B cell (primary cell): ENCODE measurements around the gene FAM53A. TPM values are rescaled to one million over a fixed set of nuclear protein-coding genes. Genes with fewer than 3 reads are reported as not detected.

Source experiments
- ATAC-seq: fragments of 200-7000 bp; cut with Tn5 transposase; one replicate; pipeline ENCODE4 v1.10.0; 2021; ENCODE audit warnings: low read depth, mild to moderate bottlenecking, moderate number of reproducible peaks, moderate library complexity
- CTCF ChIA-PET: fragments of 350-600 bp; sonication (Branson Sonifier 250); formaldehyde crosslinking; loops from one replicate; lab custom pipeline; 2021; ENCODE audit warnings: antibody characterized with exemption, inconsistent platforms; lab: Charles Lee
- POLR2A ChIA-PET: fragments of 350-600 bp; sonication (Branson Sonifier 250); formaldehyde crosslinking; loops from one replicate; lab custom pipeline; 2021; ENCODE audit warnings: antibody characterized with exemption; lab: Charles Lee
- DNase-seq: peaks from one replicate; pipeline ENCODE4 v3.0.0; 2013
- H2AFZ ChIP-seq: 2 replicates; pipeline ENCODE4 v1.6.1; 2012; ENCODE audit warnings: mild to moderate bottlenecking, low read depth, low read length; ENCODE audit not compliant: insufficient read depth, poor library complexity, severe bottlenecking
- H3K27ac ChIP-seq, 2 donors: 1 replicate in 1 of 2; 2 replicates in 1 of 2; pipeline ENCODE4 v1.5.1; 2012 to 2013; ENCODE audit warnings: low read length in 2 of 2, mild to moderate bottlenecking in 2 of 2, moderate library complexity in 1 of 2
- H3K27me3 ChIP-seq, 4 experiments: fragments of 200-600 bp in 1 of 4; sonication (generic) in 1 of 4; replicated peaks in 1 of 4; 1 replicate in 2 of 4; 2 replicates in 2 of 4; pipeline versions ENCODE4 v1.6.1 to v1.7.0; 2013 to 2016; ENCODE audit warnings: low read length in 3 of 4, mild to moderate bottlenecking in 2 of 4, mixed read lengths in 1 of 4, moderate library complexity in 1 of 4; ENCODE audit not compliant: insufficient read depth in 4 of 4, control insufficient read depth in 3 of 4; ENCODE audit errors: control extremely low read depth in 1 of 4
- H3K36me3 ChIP-seq, 2 experiments: replicated peaks in 1 of 2; 1 replicate in 1 of 2; 2 replicates in 1 of 2; pipeline versions ENCODE4 v1.6.1 to v1.7.1; 2013; ENCODE audit warnings: low read length in 1 of 2; ENCODE audit not compliant: insufficient read depth in 2 of 2, control insufficient read depth in 1 of 2; ENCODE audit errors: control extremely low read depth in 1 of 2, extremely low read depth in 1 of 2
- H3K4me1 ChIP-seq, 2 donors: fragments of 200-600 bp in 1 of 2; sonication (generic) in 1 of 2; 1 replicate in 1 of 2; 2 replicates in 1 of 2; pipeline versions ENCODE4 v1.5.1 to v1.6.1; 2013 to 2017; ENCODE audit warnings: low read length in 2 of 2; ENCODE audit not compliant: control insufficient read depth in 2 of 2, insufficient read depth in 2 of 2
- H3K4me2 ChIP-seq: replicated peaks from 2 replicates; pipeline ENCODE3; 2012; ENCODE audit warnings: mild to moderate bottlenecking, low read depth, low read length; ENCODE audit not compliant: poor library complexity, severe bottlenecking
- H3K4me3 ChIP-seq, 5 experiments: fragments of 200-600 bp in 1 of 5; sonication (generic) in 1 of 5; 1 replicate in 3 of 5; 2 replicates in 2 of 5; pipeline versions ENCODE4 v1.5.1 to v1.7.0; 2011 to 2016; ENCODE audit warnings: low read length in 4 of 5, mild to moderate bottlenecking in 4 of 5, low read depth in 2 of 5, control low read depth in 1 of 5, moderate library complexity in 1 of 5; ENCODE audit not compliant: insufficient read depth in 1 of 5; ENCODE audit errors: control extremely low read depth in 1 of 5, extremely low read depth in 1 of 5
- H3K79me2 ChIP-seq: fragments of 200-600 bp; sonication (generic); one replicate; pipeline ENCODE4 v1.6.0; 2016; ENCODE audit warnings: low read length; ENCODE audit not compliant: control insufficient read depth, insufficient read depth
- H3K9ac ChIP-seq: fragments of 200-600 bp; sonication (generic); 2 replicates; pipeline ENCODE4 v1.6.1; 2017; ENCODE audit warnings: mild to moderate bottlenecking, low read length, moderate library complexity
- H3K9me3 ChIP-seq, 3 donors: one replicate each; pipeline versions ENCODE4 v1.6.1 to v1.7.1; 2013; ENCODE audit warnings: low read length in 2 of 3; ENCODE audit not compliant: control insufficient read depth in 2 of 3, insufficient read depth in 1 of 3; ENCODE audit errors: control extremely low read depth in 1 of 3
- H4K20me1 ChIP-seq: 2 replicates; pipeline ENCODE4 v1.6.0; 2012; ENCODE audit warnings: mild to moderate bottlenecking, low read length; ENCODE audit not compliant: insufficient read depth, control insufficient read depth, poor library complexity, severe bottlenecking
- H3K27ac Mint-ChIP-seq: one replicate; pipeline ENCODE4 v1.8.0; 2021; ENCODE audit warnings: mixed read lengths
- H3K27me3 Mint-ChIP-seq: one replicate; pipeline ENCODE4 v1.8.0; 2021; ENCODE audit warnings: mixed read lengths
- H3K4me1 Mint-ChIP-seq: one replicate; pipeline ENCODE4 v1.8.0; 2021; ENCODE audit warnings: mixed read lengths
- H3K4me3 Mint-ChIP-seq: one replicate; pipeline ENCODE4 v1.8.0; 2021; ENCODE audit warnings: mixed read lengths
- H3K9me3 Mint-ChIP-seq: one replicate; pipeline ENCODE4 v1.8.0; 2022; ENCODE audit warnings: mixed read lengths; ENCODE audit not compliant: insufficient read depth
- CTCF ChIP-seq: fragments of 200-600 bp; IDR thresholded peaks from one replicate; pipeline ENCODE4 v1.8.0; 2022; ENCODE audit warnings: antibody characterized with exemption, mild to moderate bottlenecking
- EZH2 ChIP-seq: IDR thresholded peaks from 2 replicates; pipeline ENCODE4 v1.6.1; 2012; ENCODE audit warnings: borderline replicate concordance, low read depth, mild to moderate bottlenecking, moderate library complexity, low read length; ENCODE audit not compliant: insufficient read depth, poor library complexity, severe bottlenecking
- WGBS: methylation state at CpG from one replicate; pipeline ENCODE4 v1.1.5; 2013; ENCODE audit warnings: missing lambda C conversion rate; ENCODE audit not compliant: insufficient coverage; 5-methylcytosine and 5-hydroxymethylcytosine counted together
- intact Hi-C: fragments of 100-400 bp; cut with micrococcal nuclease; formaldehyde crosslinking; loops from one replicate; pipeline ENCODE4 v1.10.0; 2022
- polyA plus RNA-seq: library from polyadenylated mRNA; depleted of rRNA; stranded (reverse); fragments of >200 nt; gene quantifications from 2 replicates; pipeline ENCODE4 v1.2.3, GENCODE V29; 2012
- total RNA-seq, 2 donors: library from RNA; stranded (reverse); fragments of 120-200 nt in 1 of 2; gene quantifications; 1 replicate in 1 of 2; 2 replicates in 1 of 2; pipeline versions ENCODE4 v1.2.3 to v1.2.4, GENCODE V29; 2013 to 2022

Gene FAM53A
- total and polyA plus RNA-seq, 2 donors (not counting 1 experiment from before 2014, with no cell fraction given): 2.2 to 4.2 TPM

- Histone ChIP-seq H3K36me3 (peaks cover 0 to 21% of the 10 kb centered on the region in 2 experiments), H2AFZ (peak overlapping the region; percentile 59), H3K4me2 (peak overlapping the region; percentile 95), H3K4me1 (peaks cover 55 to 81% of the 10 kb centered on the region in 2 donors), H3K4me3 (peak overlapping the region in 4 of 5 experiments; percentile 15 to 60 (median 55)), H4K20me1 (peaks cover 37% of the 10 kb centered on the region), H3K79me2 (peaks cover 57% of the 10 kb centered on the region), H3K9me3 (peaks cover 0 to 6% (median 0%) of the 10 kb centered on the region in 3 donors), H3K9ac (peak overlapping the region; percentile 46), H3K27ac (peak overlapping the region; percentile 89 to 96), H3K27me3 (no peaks in the 10 kb centered on the region)
- TF ChIP-seq CTCF (no peak), EZH2 (no peak)
- Mint-ChIP-seq H3K4me3 (peak overlapping the region; percentile 88), H3K4me1 (peaks cover 65% of the 10 kb centered on the region), H3K27me3 (no peaks in the 10 kb centered on the region), H3K9me3 (no peaks in the 10 kb centered on the region), H3K27ac (peak overlapping the region; percentile 98)
- WGBS: 2% methylated on average over 61 of the region's 61 CpGs
- ChIA-PET CTCF (interaction anchor here (1.2 to 14.7 kb wide), 4 partner anchors 10 to 28 kb away, joined by 3 to 503 read pairs (median 8); partner anchors contain the start of gene SLBP), POLR2A (interaction anchor here (0.8 to 4.7 kb wide), 3 partner anchors 9 to 29 kb away, joined by 4 to 61 read pairs (median 4); partner anchors contain the start of gene SLBP)
- ATAC-seq (no peak), DNase-seq (peak; percentile 39)
- intact Hi-C loops: loop anchor here (1.0 to 5.0 kb wide), 5 partner anchors 10 to 815 kb away; partner anchors contain the start of genes FAM193A, LETM1, NELFA and NSD2
Observed at GRCh38 chr4:1721666-1722550, 37.8 kb upstream of the FAM53A start.
